DND-41 (cell line): ENCODE measurements around the gene NCAPD3.

Experiments used
- ATAC-seq: fragments of 200-7000 bp; cut with Tn5 transposase; 3 replicates; pipeline ENCODE4 v1.9.1; 2021; ENCODE audit warnings: low read depth; ENCODE audit not compliant: insufficient read depth
- DNase-seq: peaks from one replicate; pipeline ENCODE4 v3.0.0-alpha.2; 2020
- H2AFZ ChIP-seq: 2 replicates; pipeline ENCODE4 v1.6.0; 2012; ENCODE audit warnings: low read depth, low read length
- H3K27ac ChIP-seq: 2 replicates; pipeline ENCODE4 v1.5.1; 2012; ENCODE audit warnings: low read length, inconsistent platforms
- H3K27me3 ChIP-seq: fragments of 200-600 bp; sonication (generic); 2 replicates; pipeline ENCODE4 v1.6.0; 2012; ENCODE audit warnings: low read length, mild to moderate bottlenecking, inconsistent platforms; ENCODE audit not compliant: insufficient read depth, poor library complexity
- H3K36me3 ChIP-seq: 2 replicates; pipeline ENCODE4 v1.5.1; 2012; ENCODE audit warnings: low read length, inconsistent platforms; ENCODE audit not compliant: insufficient read depth
- H3K4me1 ChIP-seq: 2 replicates; pipeline ENCODE4 v1.5.1; 2012; ENCODE audit warnings: mild to moderate bottlenecking, low read length; ENCODE audit not compliant: insufficient read depth
- H3K4me2 ChIP-seq: 2 replicates; pipeline ENCODE4 v1.6.0; 2012; ENCODE audit warnings: mild to moderate bottlenecking, moderate library complexity, low read length, inconsistent platforms; ENCODE audit not compliant: insufficient read depth
- H3K4me3 ChIP-seq, 2 experiments: fragments of 200-600 bp in 1 of 2; shearing (Covaris generic) in 1 of 2; 2 replicates each; pipeline ENCODE4 v1.5.1; 2012 to 2016; ENCODE audit warnings: inconsistent platforms in 2 of 2, low read length in 2 of 2, mild to moderate bottlenecking in 2 of 2, low read depth in 1 of 2, moderate library complexity in 1 of 2
- H3K79me2 ChIP-seq: 2 replicates; pipeline ENCODE4 v1.6.0; 2012; ENCODE audit warnings: low read length, inconsistent platforms; ENCODE audit not compliant: insufficient read depth
- H3K9ac ChIP-seq: 2 replicates; pipeline ENCODE4 v1.6.0; 2012; ENCODE audit warnings: low read depth, mild to moderate bottlenecking, inconsistent platforms, low read length, moderate library complexity
- H3K9me3 ChIP-seq: 2 replicates; pipeline ENCODE4 v1.5.1; 2012; ENCODE audit warnings: low read length, moderate library complexity, mild to moderate bottlenecking, inconsistent platforms; ENCODE audit not compliant: insufficient read depth, severe bottlenecking
- H4K20me1 ChIP-seq: 2 replicates; pipeline ENCODE4 v1.6.0; 2012; ENCODE audit warnings: low read length; ENCODE audit not compliant: insufficient read depth
- EZH2 ChIP-seq: IDR thresholded peaks from 3 replicates; pipeline ENCODE4 v1.6.1; 2012; ENCODE audit warnings: borderline replicate concordance, low read depth, mild to moderate bottlenecking, moderate library complexity, low read length, inconsistent platforms; ENCODE audit not compliant: severe bottlenecking
- TF ChIP-seq, protein P1 (sequence below): IDR thresholded peaks from 2 replicates; pipeline ENCODE4 v1.5.1; 2012; ENCODE audit warnings: borderline replicate concordance, low read length, moderate library complexity, mild to moderate bottlenecking; ENCODE audit not compliant: poor library complexity, severe bottlenecking; ENCODE audit errors: extremely low read depth

NCAPD3 gene

DNA sequence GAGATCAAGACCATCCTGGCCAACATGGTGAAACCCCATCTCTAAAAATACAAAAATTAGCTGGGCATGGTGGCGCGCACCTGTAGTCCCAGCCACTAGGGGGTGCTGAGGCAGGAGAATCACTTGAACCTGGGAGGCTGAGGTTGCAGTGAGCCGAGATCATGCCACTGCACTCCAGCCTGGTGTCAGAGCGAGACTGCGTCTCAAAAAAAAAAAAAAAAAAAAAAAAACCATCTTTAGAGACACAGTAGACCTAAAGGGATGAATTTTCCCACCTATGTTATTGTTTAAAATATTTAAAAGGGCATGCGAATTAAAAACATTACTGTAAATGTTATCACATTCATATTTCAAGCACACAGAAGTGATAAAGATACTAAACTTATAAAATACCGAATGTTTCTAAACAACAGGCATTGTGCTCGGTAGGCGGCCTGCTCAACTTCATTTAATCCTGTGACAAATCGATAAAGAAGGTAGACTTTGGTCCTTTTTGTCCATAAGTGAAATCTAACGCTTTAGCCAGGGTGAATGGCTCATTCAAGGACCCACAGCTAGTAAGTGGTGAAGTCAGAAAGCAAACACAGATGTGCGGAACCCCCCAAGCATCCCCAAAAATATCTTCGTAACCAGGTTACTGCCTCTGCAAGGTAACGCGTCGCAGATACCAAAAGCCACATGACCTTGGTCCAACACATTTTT lies 16.1 kb downstream of the NCAPD3 start:
- Histone ChIP-seq H3K9ac (no peak overlapping the region), H3K9me3 (no peaks in the 10 kb centered on the region), H3K27ac (no peak overlapping the region), H3K4me1 (no peaks in the 10 kb centered on the region), H3K36me3 (peaks cover 100% of the 10 kb centered on the region), H2AFZ (no peak overlapping the region), H3K27me3 (no peaks in the 10 kb centered on the region), H4K20me1 (peaks cover 33% of the 10 kb centered on the region), H3K4me3 (no peak overlapping the region), H3K79me2 (peaks cover 55% of the 10 kb centered on the region), H3K4me2 (no peak overlapping the region)
- DNase-seq (peak; percentile 70), ATAC-seq (peak; percentile 63; the same call in 1 of the 3 replicates)
- no peak for TF ChIP-seq EZH2
- TF ChIP-seq, protein P1, sequence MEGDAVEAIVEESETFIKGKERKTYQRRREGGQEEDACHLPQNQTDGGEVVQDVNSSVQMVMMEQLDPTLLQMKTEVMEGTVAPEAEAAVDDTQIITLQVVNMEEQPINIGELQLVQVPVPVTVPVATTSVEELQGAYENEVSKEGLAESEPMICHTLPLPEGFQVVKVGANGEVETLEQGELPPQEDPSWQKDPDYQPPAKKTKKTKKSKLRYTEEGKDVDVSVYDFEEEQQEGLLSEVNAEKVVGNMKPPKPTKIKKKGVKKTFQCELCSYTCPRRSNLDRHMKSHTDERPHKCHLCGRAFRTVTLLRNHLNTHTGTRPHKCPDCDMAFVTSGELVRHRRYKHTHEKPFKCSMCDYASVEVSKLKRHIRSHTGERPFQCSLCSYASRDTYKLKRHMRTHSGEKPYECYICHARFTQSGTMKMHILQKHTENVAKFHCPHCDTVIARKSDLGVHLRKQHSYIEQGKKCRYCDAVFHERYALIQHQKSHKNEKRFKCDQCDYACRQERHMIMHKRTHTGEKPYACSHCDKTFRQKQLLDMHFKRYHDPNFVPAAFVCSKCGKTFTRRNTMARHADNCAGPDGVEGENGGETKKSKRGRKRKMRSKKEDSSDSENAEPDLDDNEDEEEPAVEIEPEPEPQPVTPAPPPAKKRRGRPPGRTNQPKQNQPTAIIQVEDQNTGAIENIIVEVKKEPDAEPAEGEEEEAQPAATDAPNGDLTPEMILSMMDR, result peak; percentile 61

DNA sequence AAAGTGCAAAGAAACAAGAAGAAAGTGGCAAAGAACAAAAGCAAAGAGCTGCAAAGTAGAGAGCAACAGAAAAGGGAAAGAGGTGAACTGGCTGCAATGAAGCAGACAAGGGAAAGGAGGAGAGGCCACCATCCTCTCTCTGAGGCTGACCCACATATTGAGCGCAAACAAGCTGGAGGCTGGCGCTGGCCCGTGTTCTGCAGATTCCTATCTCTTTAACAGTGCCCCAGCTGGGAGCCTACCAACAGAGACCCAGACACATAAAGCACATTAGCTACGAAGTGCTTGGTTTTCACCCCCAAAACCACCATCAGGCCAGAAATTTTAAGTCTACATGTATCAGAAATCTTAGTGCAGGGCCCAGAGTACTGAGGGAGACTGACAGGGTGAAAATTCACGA lies 17.6 kb downstream of the NCAPD3 start:
- no peak overlapping the region for H3K27ac ChIP-seq
- no peak for DNase-seq
- no peaks in the 10 kb centered on the region for H3K27me3 ChIP-seq
- H3K4me2 ChIP-seq, result no peak overlapping the region
- no peaks in the 10 kb centered on the region for H3K4me1 ChIP-seq
- no peaks in the 10 kb centered on the region for H3K9me3 ChIP-seq
- TF ChIP-seq, protein P1, result no peak
- no peak for TF ChIP-seq EZH2
- ATAC-seq, result no peak
- no peak overlapping the region for H2AFZ ChIP-seq
- no peak overlapping the region for H3K9ac ChIP-seq
- H3K4me3 ChIP-seq, result no peak overlapping the region
- peaks cover 100% of the 10 kb centered on the region for H3K36me3 ChIP-seq
- peaks cover 25% of the 10 kb centered on the region for H4K20me1 ChIP-seq
- peaks cover 42% of the 10 kb centered on the region for H3K79me2 ChIP-seq

- TF ChIP-seq, protein P1, result no peak
- no peak for TF ChIP-seq EZH2
- H3K79me2 ChIP-seq, result peaks cover 38% of the 10 kb centered on the region
- no peak overlapping the region for H2AFZ ChIP-seq
- H3K4me3 ChIP-seq, result no peak overlapping the region
- peaks cover 20% of the 10 kb centered on the region for H4K20me1 ChIP-seq
- no peak overlapping the region for H3K4me2 ChIP-seq
- no peaks in the 10 kb centered on the region for H3K9me3 ChIP-seq
- peaks cover 100% of the 10 kb centered on the region for H3K36me3 ChIP-seq
- no peak for DNase-seq
- ATAC-seq, result no peak
- H3K27ac ChIP-seq, result no peak overlapping the region
- H3K4me1 ChIP-seq, result no peaks in the 10 kb centered on the region
- H3K9ac ChIP-seq, result no peak overlapping the region
- H3K27me3 ChIP-seq, result no peaks in the 10 kb centered on the region
These were observed 18.0 kb downstream of the NCAPD3 start for GRCh38 chr11:134205729-134206128.
